Limb (tissue), 2 donors: Measurements from ENCODE around the gene KCND2.
"Not testable (repeated sequence)": the region's sequence is repeated elsewhere in the genome, so short reads cannot be mapped to it uniquely, and the experiment has no call there.

ENCODE experiments used
- DNase-seq, 2 donors: peaks; one replicate each; pipeline ENCODE4 v3.0.0-alpha.2; 2016; ENCODE audit errors: extremely low spot score in 2 of 2

KCND2 gene

GRCh38 chr7:120695848-120696247 is 422.9 kb downstream of the KCND2 start:
- no peak for DNase-seq

- DNase-seq, result no peak
These were observed 427.8 kb downstream of the KCND2 start for GRCh38 chr7:120700796-120701195.

GRCh38 chr7:120702408-120702807 is 429.4 kb downstream of the KCND2 start:
- DNase-seq, result not testable (repeated sequence)

- no peak for DNase-seq
These were observed 430.7 kb downstream of the KCND2 start for GRCh38 chr7:120703585-120704240.

GRCh38 chr7:120709252-120709971 is 436.4 kb downstream of the KCND2 start:
- no peak for DNase-seq

- no peak for DNase-seq
These were observed 437.0 kb downstream of the KCND2 start for GRCh38 chr7:120709972-120710320.

GRCh38 chr7:120714945-120715344 is 442.0 kb downstream of the KCND2 start:
- no peak for DNase-seq

GRCh38 chr7:120716307-120716706 is 443.3 kb downstream of the KCND2 start:
- DNase-seq, result no peak

GRCh38 chr7:120717166-120717565 is 444.2 kb downstream of the KCND2 start:
- no peak for DNase-seq

GRCh38 chr7:120718361-120718760 is 445.4 kb downstream of the KCND2 start:
- no peak for DNase-seq

GRCh38 chr7:120720317-120720716 is 447.3 kb downstream of the KCND2 start:
- no peak for DNase-seq

- no peak for DNase-seq
These were observed 450.8 kb downstream of the KCND2 start for GRCh38 chr7:120723465-120724385.

- no peak for DNase-seq
These were observed 451.5 kb downstream of the KCND2 start for GRCh38 chr7:120724448-120724847.

GRCh38 chr7:120724955-120725354 is 452.0 kb downstream of the KCND2 start:
- peak in 1 of 2 donors; percentile 23 for DNase-seq

- DNase-seq, result peak in 1 of 2 donors; percentile 85
These were observed 452.5 kb downstream of the KCND2 start for GRCh38 chr7:120725376-120726039.

- no peak for DNase-seq
These were observed 456.3 kb downstream of the KCND2 start for GRCh38 chr7:120729245-120729644.

- DNase-seq, result no peak
These were observed 458.3 kb downstream of the KCND2 start for GRCh38 chr7:120731271-120731670.

GRCh38 chr7:120732256-120732655 is 459.3 kb downstream of the KCND2 start:
- no peak for DNase-seq

GRCh38 chr7:120733143-120733542 is 460.2 kb downstream of the KCND2 start:
- no peak for DNase-seq

GRCh38 chr7:120733835-120734234 is 460.9 kb downstream of the KCND2 start:
- DNase-seq, result no peak

- no peak for DNase-seq
These were observed 462.8 kb downstream of the KCND2 start for GRCh38 chr7:120735791-120736190.

GRCh38 chr7:120738816-120739215 is 465.8 kb downstream of the KCND2 start:
- no peak for DNase-seq
